ENCODE measurements around the gene DPEP2.

DNA sequence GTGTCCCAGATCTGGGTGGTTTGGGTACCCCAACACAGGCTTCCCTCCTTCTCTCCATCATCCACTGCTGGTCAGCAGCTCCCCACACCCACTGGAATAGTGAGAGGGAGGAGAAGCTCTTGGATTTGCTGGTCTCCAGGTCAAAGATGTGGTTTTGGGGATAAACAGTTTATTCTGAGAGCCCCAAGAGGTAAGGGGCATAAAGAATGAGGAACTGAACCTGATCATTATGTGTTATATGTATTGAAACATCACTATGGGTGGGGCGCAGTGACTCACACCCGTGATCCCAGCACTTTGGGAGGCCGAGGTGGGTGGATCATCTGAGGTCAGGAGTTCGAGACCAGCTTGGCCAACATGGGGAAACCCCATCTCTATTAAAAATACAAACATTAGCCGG is 3.9 kb downstream of the DPEP2 start:
- TF ChIP-seq POLR2A (IDR thresholded peaks at IDR 0.05; ENCODE audit: low read depth, low read length) (no peak), ZNF687 (IDR thresholded peaks at IDR 0.05) (no peak), EZH2 (IDR thresholded peaks at IDR 0.05; ENCODE audit: borderline replicate concordance, control insufficient read depth, low read depth, low read length) (no peak), POLR2AphosphoS5 (IDR thresholded peaks at IDR 0.05; ENCODE audit: low read length) (no peak), CTCF (IDR thresholded peaks at IDR 0.05 in 2 of 3, conservative IDR thresholded peaks at IDR 0.05 in 1 of 3; ENCODE audit: control insufficient read depth in 2 of 3, extremely low read depth in 1 of 3, insufficient read depth in 1 of 3, low read depth in 3 of 3, low read length in 3 of 3) (no peak), SMC3 (IDR thresholded peaks at IDR 0.05; ENCODE audit: borderline replicate concordance, low read length) (no peak), TCF12 (IDR thresholded peaks at IDR 0.05; ENCODE audit: low read depth, low read length) (no peak)
- TF ChIP-seq, protein P1, sequence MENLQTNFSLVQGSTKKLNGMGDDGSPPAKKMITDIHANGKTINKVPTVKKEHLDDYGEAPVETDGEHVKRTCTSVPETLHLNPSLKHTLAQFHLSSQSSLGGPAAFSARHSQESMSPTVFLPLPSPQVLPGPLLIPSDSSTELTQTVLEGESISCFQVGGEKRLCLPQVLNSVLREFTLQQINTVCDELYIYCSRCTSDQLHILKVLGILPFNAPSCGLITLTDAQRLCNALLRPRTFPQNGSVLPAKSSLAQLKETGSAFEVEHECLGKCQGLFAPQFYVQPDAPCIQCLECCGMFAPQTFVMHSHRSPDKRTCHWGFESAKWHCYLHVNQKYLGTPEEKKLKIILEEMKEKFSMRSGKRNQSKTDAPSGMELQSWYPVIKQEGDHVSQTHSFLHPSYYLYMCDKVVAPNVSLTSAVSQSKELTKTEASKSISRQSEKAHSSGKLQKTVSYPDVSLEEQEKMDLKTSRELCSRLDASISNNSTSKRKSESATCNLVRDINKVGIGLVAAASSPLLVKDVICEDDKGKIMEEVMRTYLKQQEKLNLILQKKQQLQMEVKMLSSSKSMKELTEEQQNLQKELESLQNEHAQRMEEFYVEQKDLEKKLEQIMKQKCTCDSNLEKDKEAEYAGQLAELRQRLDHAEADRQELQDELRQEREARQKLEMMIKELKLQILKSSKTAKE (IDR thresholded peaks at IDR 0.05; ENCODE audit: low read depth, poor library complexity, severe bottlenecking) = no peak
- TF ChIP-seq, protein P2, sequence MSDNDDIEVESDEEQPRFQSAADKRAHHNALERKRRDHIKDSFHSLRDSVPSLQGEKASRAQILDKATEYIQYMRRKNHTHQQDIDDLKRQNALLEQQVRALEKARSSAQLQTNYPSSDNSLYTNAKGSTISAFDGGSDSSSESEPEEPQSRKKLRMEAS (IDR thresholded peaks at IDR 0.05; ENCODE audit: low read depth, low read length) = no peak

All from GM12878 (cell line).